Progenitor cell of endocrine pancreas (in vitro differentiated cells): ENCODE data around the gene RASGRF2. TPM values are rescaled to one million over a fixed set of nuclear protein-coding genes. Genes with fewer than 3 reads are reported as not detected.

Experiments
- DNase-seq: peaks from one replicate; pipeline ENCODE4 v3.0.0; 2021; ENCODE audit warnings: low spot score; ENCODE audit not compliant: unreplicated experiment
- H3K27ac Mint-ChIP-seq: 2 replicates; pipeline ENCODE4 v1.8.0; 2021; ENCODE audit warnings: mild to moderate bottlenecking, moderate library complexity, mixed read lengths
- H3K27me3 Mint-ChIP-seq: 2 replicates; pipeline ENCODE4 v1.8.0; 2021; ENCODE audit warnings: mixed read lengths
- H3K36me3 Mint-ChIP-seq: 2 replicates; pipeline ENCODE4 v1.8.0; 2022; ENCODE audit warnings: mixed read lengths; ENCODE audit not compliant: insufficient read depth
- H3K4me1 Mint-ChIP-seq: 2 replicates; pipeline ENCODE4 v1.8.0; 2021; ENCODE audit warnings: low read depth, mixed read lengths
- H3K4me3 Mint-ChIP-seq: 2 replicates; pipeline ENCODE4 v1.8.0; 2021; ENCODE audit warnings: low read depth, mild to moderate bottlenecking, moderate library complexity, mixed read lengths
- H3K9me3 Mint-ChIP-seq: 2 replicates; pipeline ENCODE4 v1.8.0; 2021; ENCODE audit warnings: low read depth, mixed read lengths
- CTCF ChIP-seq: fragments of 200-600 bp; sonication (generic); IDR thresholded peaks from one replicate; pipeline ENCODE4 v1.5.0; 2021; ENCODE audit warnings: antibody characterized with exemption, mild to moderate bottlenecking; ENCODE audit not compliant: unreplicated experiment
- total RNA-seq: library from RNA; stranded (reverse); gene quantifications from 2 replicates; pipeline ENCODE4 v1.2.1, GENCODE V29; 2021

The RASGRF2 gene
- total RNA-seq, 1 donor from 2014 or later: 0.62 TPM

- DNase-seq: no peak
- no peak for TF ChIP-seq CTCF
- Mint-ChIP-seq H3K36me3 (no peaks in the 10 kb centered on the region), H3K4me1 (no peaks in the 10 kb centered on the region), H3K27ac (no peak overlapping the region), H3K9me3 (no peaks in the 10 kb centered on the region), H3K4me3 (no peak overlapping the region), H3K27me3 (peaks cover 2% of the 10 kb centered on the region)
Measured at GRCh38 chr5:81184749-81185110, 224.6 kb downstream of the RASGRF2 start.

- Mint-ChIP-seq H3K4me1 (no peaks in the 10 kb centered on the region), H3K27ac (no peak overlapping the region), H3K27me3 (peaks cover 24% of the 10 kb centered on the region), H3K4me3 (no peak overlapping the region), H3K36me3 (no peaks in the 10 kb centered on the region), H3K9me3 (no peaks in the 10 kb centered on the region)
- no peak for DNase-seq
- TF ChIP-seq CTCF: no peak
Measured at GRCh38 chr5:81187885-81188284, 227.7 kb downstream of the RASGRF2 start.

GRCh38 chr5:81188962-81189361 lies 228.8 kb downstream of the RASGRF2 start:
- no peak for TF ChIP-seq CTCF
- Mint-ChIP-seq H3K4me1 (no peaks in the 10 kb centered on the region), H3K27me3 (peaks cover 32% of the 10 kb centered on the region)

GRCh38 chr5:81189875-81190498 lies 229.8 kb downstream of the RASGRF2 start:
- Mint-ChIP-seq H3K27me3 (peaks cover 40% of the 10 kb centered on the region), H3K27ac (no peak overlapping the region), H3K4me3 (no peak overlapping the region), H3K36me3 (no peaks in the 10 kb centered on the region), H3K9me3 (no peaks in the 10 kb centered on the region), H3K4me1 (no peaks in the 10 kb centered on the region)
- no peak for DNase-seq
- no peak for TF ChIP-seq CTCF

More at GRCh38 chr5:81188962-81189361, 228.8 kb downstream of the RASGRF2 start:
- H3K4me3 Mint-ChIP-seq: no peak overlapping the region
- H3K36me3 Mint-ChIP-seq: no peaks in the 10 kb centered on the region
- no peaks in the 10 kb centered on the region for H3K9me3 Mint-ChIP-seq
- no peak for DNase-seq
- H3K27ac Mint-ChIP-seq: no peak overlapping the region

GRCh38 chr5:81191726-81192372 lies 231.7 kb downstream of the RASGRF2 start:
- no peaks in the 10 kb centered on the region for H3K36me3 Mint-ChIP-seq
- H3K9me3 Mint-ChIP-seq: no peaks in the 10 kb centered on the region
- no peaks in the 10 kb centered on the region for H3K4me1 Mint-ChIP-seq
- DNase-seq: no peak
- H3K4me3 Mint-ChIP-seq: no peak overlapping the region
- peaks cover 43% of the 10 kb centered on the region for H3K27me3 Mint-ChIP-seq
- no peak overlapping the region for H3K27ac Mint-ChIP-seq
- TF ChIP-seq CTCF: no peak
